Measurements from ENCODE around the gene ODF4.

Gene ODF4

DNA sequence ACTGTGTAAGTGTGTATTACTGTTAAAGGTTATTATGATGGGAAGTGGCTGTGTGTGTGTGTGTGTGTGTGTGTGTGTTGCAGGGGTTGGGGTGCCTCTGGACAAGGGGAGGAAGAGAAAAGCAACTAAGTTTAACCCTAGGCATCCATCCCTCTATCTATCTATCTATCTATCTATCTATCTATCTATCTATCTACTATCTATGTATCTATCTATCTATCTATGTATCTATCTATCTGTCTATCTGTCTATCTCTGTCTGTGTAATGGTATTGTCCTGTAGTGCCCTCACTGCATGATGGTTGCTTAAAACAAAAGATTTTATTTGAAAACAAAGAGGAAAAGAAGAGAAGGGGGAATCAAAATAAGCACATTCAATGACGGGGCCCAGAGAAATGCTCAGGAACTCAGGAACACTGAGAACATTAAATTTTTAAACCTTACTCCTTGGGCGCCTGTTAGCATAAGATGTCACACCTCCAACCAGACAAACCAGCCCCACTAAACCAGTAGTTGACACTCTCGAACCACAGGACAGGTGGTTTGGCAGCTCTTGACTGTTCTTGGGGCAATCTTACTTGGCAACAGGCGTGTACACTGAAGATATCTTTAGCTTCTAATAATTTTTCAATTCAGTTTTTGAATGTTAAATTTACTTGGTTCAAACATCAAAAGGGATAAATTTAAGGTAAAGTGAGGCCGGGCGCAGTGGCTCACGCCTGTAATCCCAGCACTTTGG is 48.4 kb downstream of the ODF4 start:
- H3K4me1 ChIP-seq (ENCODE audit: control insufficient read depth, insufficient read depth, low read length) = no peaks in the 10 kb centered on the region
- no peaks in the 10 kb centered on the region for H3K9me3 ChIP-seq (ENCODE audit: control insufficient read depth, insufficient read depth, low read depth, low read length)
- CTCF ChIA-PET = interaction anchor here (0.6 to 1.2 kb wide), 2 partner anchors 161 to 398 kb away, joined by 3 to 4 read pairs; no protein-coding TSS in a partner anchor
- H3K4me3 ChIP-seq (ENCODE audit: low read depth, low read length) = no peak overlapping the region
- no peak for TF ChIP-seq ZNF184 (tag by site-specific recombination; IDR thresholded peaks at IDR 0.05)
- 0 out of 2 replicates have a peak, but pooled peaks have one; percentile 31 for TF ChIP-seq ZNF366 (tag by site-specific recombination; conservative IDR thresholded peaks at IDR 0.05)
- no peaks in the 10 kb centered on the region for H3K36me3 ChIP-seq (ENCODE audit: control insufficient read depth in 2 of 2, insufficient read depth in 1 of 2, low read length in 2 of 2)
- POLR2A ChIA-PET = interaction anchor here (0.8 to 2.4 kb wide), 3 partner anchors 12 to 243 kb away, joined by 4 to 10 read pairs (median 6); partner anchors contain the start of genes KRABD2, MYH10 and NDEL1
- H3K27ac ChIP-seq (ENCODE audit: extremely low read depth, low read depth, low read length) = no peak overlapping the region

- H3K4me3 ChIP-seq (ENCODE audit: low read depth, low read length) = no peak overlapping the region
- TF ChIP-seq GLIS1 (tag by site-specific recombination; IDR thresholded peaks at IDR 0.05) (peak; percentile 73), MZF1 (tag by site-specific recombination; IDR thresholded peaks at IDR 0.05; ENCODE audit: borderline replicate concordance) (no peak)
- H3K36me3 ChIP-seq (ENCODE audit: control insufficient read depth in 2 of 2, insufficient read depth in 1 of 2, low read length in 2 of 2) = no peaks in the 10 kb centered on the region
- H3K9me3 ChIP-seq (ENCODE audit: control insufficient read depth, insufficient read depth, low read depth, low read length) = no peaks in the 10 kb centered on the region
- POLR2A ChIA-PET = no interaction called here
- no peak overlapping the region for H3K27ac ChIP-seq (ENCODE audit: extremely low read depth, low read depth, low read length)
- CTCF ChIA-PET = interaction anchor here (1.0 kb wide), 1 partner anchor 8 kb away, joined by 4 read pairs; no protein-coding TSS in a partner anchor
- H3K4me1 ChIP-seq (ENCODE audit: control insufficient read depth, insufficient read depth, low read length) = no peaks in the 10 kb centered on the region
Observed at GRCh38 chr17:8391711-8392110, 52.1 kb downstream of the ODF4 start.

GRCh38 chr17:8392274-8392673 is 52.6 kb downstream of the ODF4 start:
- no peak overlapping the region for H3K4me3 ChIP-seq (ENCODE audit: low read depth, low read length)
- ChIA-PET CTCF (interaction anchor here (0.5 kb wide), 1 partner anchor 8 kb away, joined by 3 read pairs; no protein-coding TSS in a partner anchor), POLR2A (no interaction called here)
- no peaks in the 10 kb centered on the region for H3K9me3 ChIP-seq (ENCODE audit: control insufficient read depth, insufficient read depth, low read depth, low read length)
- H3K27ac ChIP-seq (ENCODE audit: extremely low read depth, low read depth, low read length) = no peak overlapping the region
- no peaks in the 10 kb centered on the region for H3K4me1 ChIP-seq (ENCODE audit: control insufficient read depth, insufficient read depth, low read length)
- TF ChIP-seq ZNF558 (tag by site-specific recombination; IDR thresholded peaks at IDR 0.05) = no peak
- no peak for TF ChIP-seq ZBTB7A (tag by site-specific recombination; IDR thresholded peaks at IDR 0.05; ENCODE audit: low read depth)
- no peaks in the 10 kb centered on the region for H3K36me3 ChIP-seq (ENCODE audit: control insufficient read depth in 2 of 2, insufficient read depth in 1 of 2, low read length in 2 of 2)

DNA sequence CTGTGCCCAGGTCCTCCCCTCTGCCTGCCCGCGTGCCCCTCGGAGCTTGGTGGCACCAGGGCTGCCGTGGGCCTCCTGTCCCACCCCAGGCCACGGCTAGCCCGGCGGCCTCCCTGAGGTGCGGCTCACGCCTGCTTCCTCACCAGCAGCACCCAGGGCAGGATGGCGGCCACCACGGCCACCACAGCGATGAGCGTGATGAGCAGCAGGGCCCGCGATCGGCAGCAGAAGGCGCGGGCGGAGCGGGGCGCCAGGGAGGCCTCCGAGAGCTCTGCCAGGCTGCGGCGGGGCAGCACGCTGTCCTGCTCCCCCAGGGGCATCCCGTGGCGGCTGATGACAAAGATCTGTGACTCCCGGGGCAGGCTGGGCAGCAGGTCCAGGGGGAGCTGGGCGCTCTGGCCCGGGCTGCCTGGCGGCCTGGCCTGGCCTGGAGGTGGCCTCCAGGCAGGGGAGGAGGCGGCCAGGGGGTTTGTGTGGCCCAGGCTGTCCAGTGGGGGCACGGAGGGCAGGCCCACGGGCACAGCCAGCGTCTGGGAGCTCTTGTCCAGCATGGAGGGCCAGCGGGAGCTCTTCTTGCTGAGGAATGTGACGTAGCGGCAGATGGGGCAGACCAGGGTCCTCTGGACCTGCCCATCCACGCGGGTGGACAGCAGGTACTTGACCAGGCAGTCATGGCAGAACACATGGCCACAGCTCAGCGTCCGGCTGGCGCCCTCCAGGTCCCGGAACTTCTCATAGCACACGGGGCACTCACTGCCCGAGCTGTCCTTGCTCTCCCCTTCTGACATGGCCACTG is 53.2 kb downstream of the ODF4 start:
- POLR2A ChIA-PET = interaction anchor here (0.7 to 2.0 kb wide), 2 partner anchors 9 to 43 kb away, joined by 4 read pairs; partner anchors contain the start of gene NDEL1
- no peaks in the 10 kb centered on the region for H3K9me3 ChIP-seq (ENCODE audit: control insufficient read depth, insufficient read depth, low read depth, low read length)
- CTCF ChIA-PET = interaction anchor here (0.5 to 2.5 kb wide), 4 partner anchors 7 to 333 kb away, joined by 3 to 12 read pairs (median 4); no protein-coding TSS in a partner anchor
- no peak for TF ChIP-seq AEBP2 (tag by site-specific recombination; IDR thresholded peaks at IDR 0.05; ENCODE audit: borderline replicate concordance)
- no peak for TF ChIP-seq ZNF114 (tag by site-specific recombination; IDR thresholded peaks at IDR 0.05)
- TF ChIP-seq, protein P1, sequence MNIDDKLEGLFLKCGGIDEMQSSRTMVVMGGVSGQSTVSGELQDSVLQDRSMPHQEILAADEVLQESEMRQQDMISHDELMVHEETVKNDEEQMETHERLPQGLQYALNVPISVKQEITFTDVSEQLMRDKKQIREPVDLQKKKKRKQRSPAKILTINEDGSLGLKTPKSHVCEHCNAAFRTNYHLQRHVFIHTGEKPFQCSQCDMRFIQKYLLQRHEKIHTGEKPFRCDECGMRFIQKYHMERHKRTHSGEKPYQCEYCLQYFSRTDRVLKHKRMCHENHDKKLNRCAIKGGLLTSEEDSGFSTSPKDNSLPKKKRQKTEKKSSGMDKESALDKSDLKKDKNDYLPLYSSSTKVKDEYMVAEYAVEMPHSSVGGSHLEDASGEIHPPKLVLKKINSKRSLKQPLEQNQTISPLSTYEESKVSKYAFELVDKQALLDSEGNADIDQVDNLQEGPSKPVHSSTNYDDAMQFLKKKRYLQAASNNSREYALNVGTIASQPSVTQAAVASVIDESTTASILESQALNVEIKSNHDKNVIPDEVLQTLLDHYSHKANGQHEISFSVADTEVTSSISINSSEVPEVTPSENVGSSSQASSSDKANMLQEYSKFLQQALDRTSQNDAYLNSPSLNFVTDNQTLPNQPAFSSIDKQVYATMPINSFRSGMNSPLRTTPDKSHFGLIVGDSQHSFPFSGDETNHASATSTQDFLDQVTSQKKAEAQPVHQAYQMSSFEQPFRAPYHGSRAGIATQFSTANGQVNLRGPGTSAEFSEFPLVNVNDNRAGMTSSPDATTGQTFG (tag by site-specific recombination; IDR thresholded peaks at IDR 0.05; ENCODE audit: borderline replicate concordance) = no peak
- TF ChIP-seq KLF1 (tag by site-specific recombination; IDR thresholded peaks at IDR 0.05) = no peak
- no peak for TF ChIP-seq ZSCAN23 (tag by site-specific recombination; IDR thresholded peaks at IDR 0.05)
- H3K4me3 ChIP-seq (ENCODE audit: low read depth, low read length) = no peak overlapping the region
- no peaks in the 10 kb centered on the region for H3K36me3 ChIP-seq (ENCODE audit: control insufficient read depth in 2 of 2, insufficient read depth in 1 of 2, low read length in 2 of 2)
- H3K27ac ChIP-seq (ENCODE audit: extremely low read depth, low read depth, low read length) = no peak overlapping the region
- H3K4me1 ChIP-seq (ENCODE audit: control insufficient read depth, insufficient read depth, low read length) = no peaks in the 10 kb centered on the region

Measured in HEK293 (cell line).